NCI-H524 (cell line): ENCODE measurements around the gene TNFRSF9.

Source experiments
- DNase-seq, 2 experiments: peaks; one replicate each; lab custom pipeline; 2025; lab: John Stamatoyannopoulos, UW

TNFRSF9 gene

DNA sequence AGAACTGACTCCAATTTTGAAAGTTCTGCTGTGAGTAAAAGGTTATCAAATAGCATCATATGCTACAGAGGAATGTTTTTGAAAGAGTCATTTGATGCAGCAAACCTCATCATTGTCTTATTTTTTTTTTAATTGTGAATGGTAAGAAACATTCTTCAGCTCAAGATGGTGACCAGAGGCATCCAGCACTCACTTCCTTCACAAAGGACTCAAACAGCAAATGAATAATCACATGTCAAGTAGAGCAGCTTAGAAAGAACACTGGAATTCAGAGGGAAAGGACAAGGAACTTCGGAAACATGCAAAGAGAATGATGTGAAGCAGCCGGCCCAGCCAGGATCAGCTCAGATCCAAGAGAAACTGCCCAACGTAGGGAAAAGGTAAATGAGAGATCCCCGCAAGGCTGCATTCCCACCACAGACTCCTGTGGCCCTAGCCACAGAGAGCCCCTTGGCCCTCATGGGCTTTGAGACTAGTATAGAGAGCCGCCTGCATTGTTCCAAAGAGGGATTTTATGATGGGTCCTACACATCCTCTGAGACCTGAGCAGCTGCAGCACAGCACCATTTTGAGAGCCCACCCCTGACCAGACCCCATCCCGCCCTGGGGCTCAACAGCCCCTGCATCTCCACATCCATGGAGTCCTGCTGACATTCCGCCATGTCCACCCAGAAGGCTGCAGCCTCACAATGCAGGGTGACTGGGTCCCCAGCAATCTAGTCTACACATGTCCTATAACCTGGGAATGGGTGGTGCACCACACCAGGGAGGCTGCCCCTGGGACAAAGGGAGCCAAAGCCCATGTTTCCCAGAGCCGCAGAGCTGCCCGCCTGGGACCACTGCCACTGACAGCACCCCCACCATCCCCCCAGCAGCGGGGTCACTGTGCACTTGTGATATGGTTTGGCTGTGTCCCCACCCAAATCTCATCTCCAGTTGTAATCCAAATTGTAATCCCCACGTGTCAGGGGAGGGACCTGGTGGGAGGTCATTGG is 66.5 kb downstream of the TNFRSF9 start:
- no peak for DNase-seq

DNA sequence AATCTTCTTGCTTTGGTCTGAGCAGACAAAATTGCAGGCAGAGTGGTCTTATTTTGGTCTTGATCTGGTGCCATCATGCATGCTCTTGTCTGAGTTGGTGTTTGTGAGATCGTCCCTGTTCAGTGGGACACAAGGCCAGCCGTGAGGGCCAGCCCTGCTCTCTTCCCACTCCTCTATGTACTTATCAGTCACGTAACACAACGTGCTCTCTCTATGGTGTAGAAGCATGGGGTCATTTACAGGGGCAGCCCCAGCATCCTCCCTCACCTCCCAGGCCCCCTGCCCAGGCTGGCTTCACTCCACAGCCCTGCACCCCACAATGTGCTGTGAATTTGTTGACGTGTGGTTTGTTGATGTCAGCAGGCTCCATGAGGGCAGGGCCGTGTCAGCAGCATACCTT is 69.5 kb downstream of the TNFRSF9 start:
- no peak for DNase-seq

DNA sequence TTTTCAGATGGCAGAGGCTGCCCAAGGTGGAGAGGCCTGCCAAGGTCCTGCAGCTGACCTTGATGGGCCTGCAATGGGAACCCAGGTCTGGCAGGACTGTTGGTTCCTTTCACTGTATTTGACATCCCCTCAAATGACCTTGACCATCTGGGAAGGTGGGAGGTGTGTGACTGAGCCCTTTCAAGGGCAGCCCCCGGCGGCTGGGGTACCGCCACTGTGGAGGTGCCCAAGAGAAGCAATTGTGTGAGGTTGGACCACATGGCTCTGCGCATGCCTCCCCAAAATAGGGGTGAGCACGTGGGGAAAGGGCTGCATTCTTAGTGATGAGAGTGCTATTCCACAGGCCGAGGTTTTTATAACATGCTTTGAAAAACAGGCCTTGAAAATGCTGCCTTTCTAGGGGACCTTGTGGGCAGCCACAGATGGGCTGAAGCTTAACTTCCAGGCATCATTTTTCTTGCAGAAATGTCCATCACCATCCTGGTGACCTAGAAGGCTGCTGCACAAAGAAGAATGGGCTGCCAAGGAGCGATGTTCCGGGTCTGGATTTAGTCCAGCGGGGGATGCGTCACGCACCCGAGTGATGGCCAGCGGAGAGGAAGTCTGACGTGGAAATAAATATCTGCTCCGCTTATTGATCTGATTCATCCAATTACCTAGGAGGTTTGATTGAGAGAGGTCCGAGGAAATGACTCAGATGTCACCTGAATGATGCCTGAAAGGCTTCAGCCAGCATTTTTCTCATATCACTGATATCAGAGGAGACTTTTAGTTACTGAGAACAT is 71.3 kb downstream of the TNFRSF9 start:
- DNase-seq: no peak

DNA sequence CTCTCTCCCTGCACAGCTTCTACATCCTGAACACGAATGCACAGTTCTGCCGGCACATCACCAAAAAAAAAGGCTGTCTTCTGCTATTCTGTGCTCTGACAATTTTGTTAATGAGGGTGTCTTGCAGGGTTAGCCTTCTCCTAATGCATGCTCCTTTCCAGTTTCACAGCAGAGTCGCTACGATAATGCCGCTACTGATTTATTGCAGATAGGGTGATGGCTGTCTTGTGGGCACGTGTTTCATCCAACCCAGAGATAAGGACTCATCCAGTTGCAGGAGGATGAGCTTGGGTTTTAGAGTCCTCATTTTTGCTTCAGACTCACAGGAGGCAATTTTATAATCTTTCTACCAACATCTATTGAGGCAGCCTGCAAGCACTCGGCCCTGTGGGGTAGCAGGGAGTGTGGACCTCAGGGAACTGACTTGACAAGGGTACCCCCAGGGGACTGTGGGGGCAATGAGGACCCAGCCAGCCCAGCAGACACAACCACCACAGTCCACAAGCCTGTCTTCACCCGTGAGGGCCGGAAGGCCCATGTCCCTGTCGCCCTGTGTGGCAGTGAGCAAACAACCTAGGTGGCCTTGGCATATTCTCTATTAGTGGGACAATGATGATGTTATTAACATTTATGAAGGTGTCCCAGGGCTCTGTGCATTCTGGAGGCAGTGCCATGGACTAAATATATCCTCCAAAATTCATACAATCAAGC is 72.4 kb downstream of the TNFRSF9 start:
- DNase-seq: no peak

DNA sequence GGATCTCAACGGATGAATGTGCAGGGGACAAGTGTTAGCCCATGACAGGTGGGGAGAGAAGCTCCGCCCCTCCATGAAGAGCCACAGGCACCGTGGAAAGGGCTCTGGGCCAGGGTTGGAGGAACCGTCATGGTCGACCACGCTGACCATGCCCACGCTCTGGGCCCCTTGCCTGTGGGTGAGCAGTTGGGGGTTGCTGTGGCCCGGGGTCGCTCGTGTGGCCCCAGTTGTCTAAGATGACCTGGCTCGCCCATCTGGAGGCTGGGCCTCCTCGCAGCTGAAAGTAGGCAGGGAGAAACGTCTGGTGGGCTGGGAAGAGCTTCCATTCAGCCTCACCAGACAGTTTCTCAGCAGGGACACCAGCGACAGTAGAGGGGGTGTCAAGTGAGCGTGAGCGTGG is 74.7 kb downstream of the TNFRSF9 start:
- DNase-seq: no peak
